ENCODE measurements around the gene ZNF414. TPM values are rescaled to one million over a fixed set of nuclear protein-coding genes. Genes with fewer than 3 reads are reported as not detected.
A peak's percentile ranks its signal among the peaks of the same experiment; 100 is the strongest.
"Not testable (repeated sequence)": the region's sequence is repeated elsewhere in the genome, so short reads cannot be mapped to it uniquely, and the experiment has no call there.

Gene ZNF414, protein sequence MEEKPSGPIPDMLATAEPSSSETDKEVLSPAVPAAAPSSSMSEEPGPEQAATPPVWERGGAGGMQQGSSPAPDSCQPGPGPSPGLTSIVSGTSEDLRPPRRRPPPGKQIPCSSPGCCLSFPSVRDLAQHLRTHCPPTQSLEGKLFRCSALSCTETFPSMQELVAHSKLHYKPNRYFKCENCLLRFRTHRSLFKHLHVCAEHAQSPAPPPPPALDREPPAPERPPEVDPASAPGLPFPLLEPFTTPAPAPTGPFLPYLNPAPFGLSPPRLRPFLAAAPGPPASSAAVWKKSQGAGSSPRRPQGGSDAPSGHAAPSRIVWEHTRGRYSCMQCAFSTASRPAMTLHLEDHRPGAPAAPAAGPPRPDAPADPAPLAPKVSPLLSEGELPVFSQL
- polyA plus RNA-seq (2013, experiment 1 of 2; ENCODE audit: insufficient read length) = 18.9 TPM
- polyA plus RNA-seq (2013, experiment 2 of 2; ENCODE audit: insufficient read length) = 18.6 TPM

DNA sequence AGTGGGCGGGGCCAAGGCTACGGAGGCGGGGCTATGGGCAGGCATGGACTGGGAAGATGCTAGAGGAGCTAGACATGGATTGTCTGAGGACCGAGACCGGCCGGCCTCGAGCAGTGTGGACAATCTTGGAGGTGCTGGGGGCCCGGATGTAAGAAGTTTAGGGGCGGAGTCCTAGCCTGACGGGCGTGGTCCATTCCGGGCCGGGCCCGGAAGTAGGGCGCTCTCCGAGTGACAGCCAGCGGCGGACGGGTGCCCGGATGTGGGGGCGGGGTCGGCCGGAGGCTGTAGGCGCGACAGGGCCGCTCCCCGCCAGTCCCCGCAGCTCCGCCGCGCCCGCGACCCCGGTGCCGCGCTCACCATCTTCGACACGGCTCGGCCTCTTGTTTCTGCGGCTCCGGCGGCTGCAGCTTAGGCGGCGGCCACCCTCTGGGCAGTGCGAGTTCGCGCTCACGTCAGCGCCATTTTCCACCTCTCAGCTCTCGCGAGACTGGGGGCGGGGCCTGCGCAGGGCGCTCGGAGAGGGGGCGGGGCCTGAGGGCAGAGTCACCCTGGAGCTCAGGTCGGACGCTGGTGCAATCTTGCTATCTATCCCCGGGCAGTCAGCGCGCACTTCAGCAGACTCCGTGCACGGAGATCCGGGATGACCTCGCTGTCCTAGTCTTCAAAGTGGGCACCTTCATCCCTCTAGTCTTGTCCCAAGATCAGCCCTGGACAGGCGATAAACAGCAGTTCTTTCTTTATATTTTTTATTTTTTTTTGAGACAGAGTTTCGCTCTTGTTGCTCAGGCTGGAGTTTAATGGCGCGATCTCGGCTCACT lies at the start of gene ZNF414:
TSS of gene ZNF414 (minus strand) at position 481 of the 818 bp plus-strand sequence. CDS start at position 360, 121 bp downstream.
- peak; percentile 97 for DNase-seq

DNA sequence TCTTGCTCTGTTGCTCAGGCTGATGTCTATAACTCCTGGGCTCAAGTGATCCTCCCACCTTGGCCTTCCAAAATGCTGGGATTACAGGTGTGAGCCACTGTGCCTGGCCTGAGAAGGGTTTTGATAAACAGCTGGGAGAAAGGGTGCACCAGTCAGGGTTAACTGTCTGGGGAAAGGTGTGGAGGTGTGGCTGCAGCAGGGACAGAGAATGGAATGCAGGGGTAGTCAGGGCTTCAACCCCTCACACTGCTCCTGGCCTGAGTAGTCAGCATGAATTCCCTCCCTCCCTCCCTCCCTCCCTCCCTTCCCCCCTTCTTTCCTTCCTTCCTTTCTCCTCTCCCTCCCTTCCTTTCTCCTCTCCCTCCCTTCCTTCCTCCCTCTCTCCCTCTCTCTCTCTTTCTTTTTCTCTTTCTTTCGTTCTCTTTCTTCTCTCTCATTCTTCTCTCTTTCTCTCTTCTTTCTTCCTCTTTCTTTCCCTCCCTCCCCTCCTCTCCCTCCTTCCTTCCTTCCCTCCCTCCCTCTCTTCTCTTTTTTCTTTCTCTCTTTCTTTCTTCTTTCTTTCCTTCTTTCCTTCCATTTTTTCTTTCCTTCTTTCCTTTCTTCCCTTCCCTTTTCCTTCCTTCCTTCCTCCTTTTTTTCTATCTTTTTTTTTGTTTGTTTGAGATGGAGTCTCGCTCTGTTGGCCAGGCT lies 47.3 kb upstream of the ZNF414 start:
- no peak for DNase-seq

DNA sequence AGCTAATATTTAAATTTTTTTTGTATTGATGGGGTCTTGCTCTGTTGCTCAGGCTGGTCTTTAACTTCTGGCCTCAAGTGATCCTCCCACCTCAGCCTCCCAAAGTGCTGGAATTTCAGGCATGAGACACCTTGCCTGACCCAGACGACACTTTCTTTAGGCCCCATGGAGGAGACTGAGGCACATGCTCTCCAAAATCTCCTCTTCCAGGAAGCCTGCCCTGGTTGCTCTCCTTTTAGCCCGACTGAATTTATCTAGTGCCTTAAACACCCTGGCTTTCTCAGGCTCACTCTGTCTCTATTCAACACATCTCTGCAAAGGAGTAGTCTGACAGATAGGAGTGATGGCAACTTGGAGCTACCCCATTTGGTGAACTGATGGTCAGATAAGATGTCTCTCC lies 44.4 kb upstream of the ZNF414 start:
- DNase-seq = no peak

DNA sequence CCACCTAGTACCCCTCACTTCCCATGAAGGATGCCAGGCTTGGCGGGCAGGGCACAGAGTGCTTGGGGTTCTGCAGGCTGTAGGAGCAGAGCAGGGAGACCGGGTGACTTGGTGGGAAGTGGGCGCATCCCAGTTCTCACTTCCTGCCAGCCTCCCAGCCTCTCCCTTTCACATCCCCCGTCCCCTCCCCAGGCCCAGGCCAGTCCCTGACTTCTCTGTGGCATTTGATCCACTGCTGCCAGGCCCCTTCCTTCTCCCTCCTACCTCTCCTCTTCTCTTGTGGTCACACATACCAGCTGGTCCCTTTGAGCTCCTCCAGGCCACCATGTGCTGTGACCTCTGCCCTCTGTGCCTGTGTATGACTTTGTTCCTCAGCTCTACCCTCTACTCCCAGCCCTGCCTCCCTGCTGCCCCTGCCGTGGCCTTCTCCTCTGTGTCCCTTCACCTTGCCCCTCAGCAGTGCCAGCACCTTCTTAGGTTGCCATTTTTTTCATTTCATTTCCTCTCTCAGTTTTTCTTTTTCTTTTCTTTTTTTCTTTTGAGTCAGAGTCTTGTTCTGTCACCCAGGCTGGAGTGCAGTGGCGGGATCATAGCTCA lies 43.8 kb upstream of the ZNF414 start:
- no peak for DNase-seq

DNA sequence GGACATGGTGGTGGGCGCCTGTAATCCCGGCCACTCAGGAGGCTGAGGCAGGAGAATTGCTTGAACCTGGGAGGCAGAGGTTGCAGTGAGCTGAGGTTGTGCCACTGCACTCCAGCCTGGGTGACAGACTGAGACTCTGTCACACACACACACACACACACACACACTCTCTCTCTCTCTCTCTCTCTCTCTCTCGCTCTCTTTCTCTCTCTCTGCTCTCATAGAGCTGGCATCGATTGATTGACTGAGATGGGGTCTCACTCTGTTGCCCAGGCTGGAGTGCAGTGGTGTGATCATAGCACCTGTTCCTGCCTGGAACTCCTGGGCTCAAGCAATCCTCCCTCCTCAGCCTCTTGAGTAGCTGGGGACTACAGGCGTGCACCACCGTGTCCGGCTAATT lies 39.8 kb upstream of the ZNF414 start:
- not testable (repeated sequence) for DNase-seq

DNA sequence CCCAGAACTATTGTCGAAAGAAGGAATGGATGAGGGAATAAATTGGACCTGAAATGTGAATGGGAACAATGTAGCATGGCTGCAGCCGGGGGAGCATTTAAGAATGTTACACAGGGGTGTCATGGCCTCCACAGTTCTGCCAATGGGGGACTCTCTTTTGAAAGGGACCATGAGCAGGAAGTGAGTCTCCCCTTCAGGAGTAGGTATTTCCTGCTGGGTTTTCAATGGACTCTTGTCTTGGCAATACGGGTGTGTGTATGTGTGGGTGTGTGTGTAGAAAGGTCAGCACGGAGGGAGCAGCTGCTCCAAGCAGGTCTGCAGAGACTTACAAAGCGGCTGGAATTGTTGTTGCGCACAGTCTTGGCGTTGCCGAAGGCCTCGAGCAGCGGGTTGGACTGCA lies 38.8 kb upstream of the ZNF414 start:
- DNase-seq = peak; percentile 36

DNA sequence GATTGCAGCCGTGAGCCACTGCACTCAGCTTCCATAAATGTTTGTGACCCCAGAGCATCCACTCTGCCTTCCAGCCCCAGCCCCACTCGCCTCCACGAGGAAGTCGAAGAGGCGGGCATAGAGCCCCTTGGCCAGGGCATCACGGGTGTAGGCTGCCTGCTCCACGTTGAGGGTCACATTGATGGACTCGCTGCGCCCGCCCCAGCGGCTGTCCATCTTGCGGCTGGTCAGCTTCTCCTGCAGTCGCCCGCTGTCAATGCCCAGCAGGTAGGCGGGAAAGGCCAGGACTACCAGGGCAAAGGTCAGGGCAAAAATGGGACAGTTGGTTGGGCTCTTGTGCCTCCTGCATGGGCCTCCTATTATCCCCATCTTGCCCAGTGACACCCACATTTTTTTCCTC lies 36.1 kb upstream of the ZNF414 start:
- no peak for DNase-seq

DNA sequence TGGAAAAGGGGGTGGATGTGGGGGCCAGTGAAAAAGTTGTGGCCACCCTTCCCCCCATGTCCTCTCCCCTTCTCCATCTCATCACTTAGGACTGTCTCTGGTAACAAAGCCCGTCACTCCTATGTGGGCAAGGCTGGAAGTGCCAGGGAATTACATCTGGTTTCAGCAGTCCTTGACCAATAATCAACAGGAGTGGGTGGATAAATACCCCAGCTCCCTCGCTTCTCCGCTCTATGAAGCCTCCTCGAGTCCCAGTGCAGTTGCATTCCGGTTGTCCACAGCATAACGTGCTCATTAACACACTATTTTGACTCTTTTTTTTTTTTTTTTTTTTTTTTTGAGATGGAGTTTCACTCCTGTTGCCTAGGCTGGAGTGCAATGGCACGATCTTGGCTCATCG lies 31.8 kb upstream of the ZNF414 start:
- DNase-seq = no peak

DNA sequence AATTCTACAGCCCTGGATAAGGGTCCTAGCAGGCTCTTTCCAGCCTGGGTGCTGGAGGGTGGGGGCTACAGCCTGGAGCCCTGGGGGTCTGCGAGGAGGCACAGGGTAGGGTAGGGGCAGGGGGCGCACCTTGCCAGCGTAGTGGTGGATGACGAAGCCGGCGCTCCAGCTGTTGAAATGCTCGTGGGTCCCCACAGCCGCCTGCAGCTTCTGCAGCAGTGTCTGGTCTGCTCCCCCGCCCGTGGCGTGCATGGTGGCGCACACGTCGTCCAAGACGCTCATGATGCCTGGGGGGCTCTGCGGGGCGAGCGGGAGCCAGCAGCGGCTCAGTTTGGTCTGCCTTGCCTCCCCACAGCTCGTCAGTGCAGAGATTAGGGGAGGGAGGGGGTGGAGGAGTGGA lies 30.2 kb upstream of the ZNF414 start:
- DNase-seq = no peak

DNA sequence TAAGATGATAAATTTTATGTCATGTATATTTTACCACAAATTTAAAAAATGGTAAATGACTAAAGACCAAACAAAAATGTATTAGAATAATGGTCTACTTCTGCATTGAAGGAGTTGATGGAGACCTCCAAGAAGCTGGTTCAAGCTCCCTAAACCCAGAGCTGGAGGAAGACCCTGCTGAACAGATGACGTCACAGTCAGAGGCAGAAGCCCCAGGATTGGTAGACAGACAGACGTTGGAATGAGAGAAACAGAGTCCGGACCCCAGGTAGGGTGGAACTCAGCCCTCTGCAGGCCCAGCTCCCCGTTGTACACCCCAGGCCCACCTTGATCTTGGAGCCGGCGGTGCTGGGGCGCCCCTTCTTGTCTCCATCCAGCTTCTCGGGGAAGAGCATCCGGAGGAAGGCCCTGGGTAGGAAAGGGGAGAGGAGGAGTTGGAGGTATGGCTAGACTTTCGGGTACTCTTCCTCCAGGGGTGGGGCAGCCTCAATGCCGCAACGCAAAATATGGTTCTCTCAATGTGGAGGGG lies 25.7 kb upstream of the ZNF414 start:
- no peak for DNase-seq

DNA sequence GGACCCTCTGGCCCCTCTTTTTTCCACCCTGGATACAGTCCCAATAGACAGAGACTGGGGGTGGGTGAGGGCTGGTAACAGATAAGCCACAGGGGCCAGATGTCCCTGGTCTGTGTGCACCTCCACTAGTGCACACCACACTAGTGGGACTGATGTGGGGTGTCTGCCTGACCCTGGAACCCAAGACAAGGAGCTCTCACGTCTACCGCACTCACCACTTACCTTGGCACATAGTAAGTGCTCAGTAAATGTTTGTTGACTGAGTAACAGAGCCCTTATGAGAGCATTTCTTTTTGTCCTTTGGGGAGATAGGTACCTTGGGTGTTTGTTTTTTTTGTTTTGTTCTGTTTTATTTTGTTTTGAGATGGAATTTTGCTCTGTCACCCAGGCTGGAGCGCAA lies 23.1 kb upstream of the ZNF414 start:
- DNase-seq = no peak

DNA sequence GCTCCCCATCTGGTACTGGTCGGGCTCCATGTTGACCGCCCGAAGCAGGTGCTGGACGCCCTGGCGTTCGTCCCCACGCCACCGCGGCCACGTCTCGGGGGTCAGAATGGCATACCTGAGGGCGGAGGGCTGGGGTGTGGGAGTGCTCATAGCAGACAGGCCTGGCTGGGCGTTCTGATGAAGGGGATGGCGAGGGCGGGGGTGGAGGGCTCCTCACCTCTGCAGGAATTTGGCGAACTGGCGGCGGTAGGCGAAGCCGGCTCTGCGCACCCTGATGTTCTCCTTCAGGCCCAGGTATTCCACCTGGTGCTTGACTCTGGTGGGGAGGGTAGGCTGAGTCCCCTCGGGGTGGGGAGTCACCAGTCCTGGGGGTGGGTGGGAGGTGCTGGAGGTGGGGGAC lies 22.3 kb upstream of the ZNF414 start:
- DNase-seq = no peak

DNA sequence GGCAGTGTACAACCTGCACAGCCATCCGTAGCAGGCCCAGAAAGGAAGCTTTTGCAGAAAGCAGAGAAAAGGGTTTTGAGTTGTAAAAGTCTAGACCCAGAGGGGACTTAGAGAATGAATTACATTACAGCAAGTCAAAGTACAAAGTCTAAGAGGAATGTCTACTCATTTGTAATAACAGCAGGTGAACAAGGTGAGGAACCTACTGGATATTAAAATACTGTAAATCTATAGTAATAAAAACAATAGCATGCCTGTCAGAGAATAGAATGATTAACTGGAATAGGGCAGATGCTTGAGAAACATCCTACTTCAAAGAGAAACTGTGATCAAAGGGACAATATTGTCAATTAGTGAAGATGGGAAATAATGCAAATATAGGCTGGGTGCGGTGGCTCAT lies 18.3 kb upstream of the ZNF414 start:
- no peak for DNase-seq

DNA sequence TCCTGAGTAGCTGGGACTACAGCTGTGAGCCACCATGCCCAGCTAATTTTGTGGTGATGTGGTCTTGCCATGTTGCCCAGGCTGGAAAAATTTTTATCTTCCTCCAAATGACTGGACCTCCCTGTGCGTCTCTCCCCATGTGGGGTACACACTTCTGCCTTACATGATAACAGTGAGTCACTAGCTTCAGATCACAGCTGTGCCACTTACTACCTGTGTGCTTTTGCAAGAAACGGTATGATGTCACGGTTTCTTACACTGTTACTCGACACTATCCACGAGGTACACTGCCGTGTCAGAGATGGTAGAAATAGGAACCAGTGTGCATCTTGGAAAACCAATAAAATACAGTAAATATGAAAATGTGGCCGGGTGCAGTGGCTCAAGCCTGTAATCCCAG lies 17.5 kb upstream of the ZNF414 start:
- no peak for DNase-seq

DNA sequence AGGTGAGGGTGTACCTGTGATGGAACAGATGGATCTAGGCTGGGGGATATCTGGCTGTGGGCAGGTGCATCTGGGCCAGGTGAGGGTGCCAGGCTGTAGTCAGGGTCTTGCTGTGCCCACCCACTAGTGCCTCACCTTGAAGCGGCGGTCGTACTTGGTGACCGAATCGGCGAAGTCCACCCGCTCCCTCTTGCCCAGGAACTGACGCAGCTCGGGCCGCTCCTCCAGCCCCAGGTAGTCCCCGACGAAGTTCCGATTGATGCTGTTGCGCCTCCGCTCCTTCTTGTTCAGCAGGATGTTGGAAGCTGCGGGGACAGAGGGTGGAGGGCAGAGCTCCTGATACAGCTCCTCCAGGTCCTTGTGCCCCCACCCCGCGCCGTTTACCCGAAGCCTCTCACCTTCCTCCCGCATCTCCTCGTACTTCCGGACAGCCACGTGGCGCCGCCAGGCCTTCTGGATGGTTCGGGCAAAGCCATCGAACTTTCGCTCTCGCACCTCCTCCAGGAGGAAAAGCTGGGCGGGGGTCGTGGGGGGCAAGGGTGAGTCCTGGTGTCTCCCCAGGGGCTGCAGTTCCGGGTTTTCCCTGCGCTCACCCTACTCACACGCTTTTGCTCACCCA lies 16.2 kb upstream of the ZNF414 start:
- no peak for DNase-seq

DNA sequence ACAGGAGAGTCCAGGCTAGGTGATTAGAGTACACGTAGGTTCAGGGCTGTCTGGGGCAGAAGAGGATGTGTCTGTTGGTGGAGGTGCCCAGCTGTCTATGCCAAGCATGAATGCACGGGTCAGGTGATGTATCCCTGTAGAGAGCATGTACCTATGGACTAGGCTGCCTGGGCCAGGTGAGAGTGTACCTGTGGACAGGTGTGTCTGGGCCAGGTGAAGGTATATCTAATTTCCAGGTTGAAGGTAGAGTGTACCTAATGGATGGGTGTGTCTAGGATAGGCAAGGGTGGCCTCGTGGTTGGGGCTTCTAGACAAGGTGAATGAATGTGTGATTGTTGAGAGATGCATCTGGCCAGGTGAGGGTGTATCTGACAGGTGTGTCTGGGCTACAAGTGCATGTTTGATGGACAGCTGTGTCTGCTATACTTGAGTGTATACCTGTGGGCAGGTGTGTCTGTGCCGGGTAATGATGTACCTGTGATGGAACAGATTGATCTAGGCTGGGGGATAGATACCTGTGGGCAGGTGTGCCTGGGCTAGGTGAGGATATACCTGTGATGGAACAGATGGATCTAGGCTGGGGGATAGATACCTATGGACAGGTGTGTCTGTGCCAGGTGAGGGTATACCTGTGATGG lies 15.5 kb upstream of the ZNF414 start:
- no peak for DNase-seq

DNA sequence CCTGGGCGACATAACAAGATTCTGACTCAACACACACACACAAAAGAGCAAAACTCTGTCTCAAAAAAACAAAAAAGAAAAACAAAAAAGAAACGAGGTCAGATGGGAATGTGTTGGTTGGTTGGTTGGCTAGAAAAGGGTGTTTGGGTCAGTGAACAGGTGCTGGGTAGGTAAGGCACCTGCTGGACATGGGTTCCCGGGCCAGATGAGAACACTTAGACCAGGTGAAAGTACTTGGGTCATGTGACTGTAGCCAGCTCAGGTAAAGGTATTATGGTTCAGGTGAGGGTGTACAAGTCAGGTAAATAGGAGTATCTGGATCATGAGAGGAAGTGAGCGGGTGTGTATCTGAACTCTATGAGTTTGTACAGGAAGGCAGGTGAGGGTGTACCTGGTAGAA lies 14.5 kb upstream of the ZNF414 start:
- no peak for DNase-seq

DNA sequence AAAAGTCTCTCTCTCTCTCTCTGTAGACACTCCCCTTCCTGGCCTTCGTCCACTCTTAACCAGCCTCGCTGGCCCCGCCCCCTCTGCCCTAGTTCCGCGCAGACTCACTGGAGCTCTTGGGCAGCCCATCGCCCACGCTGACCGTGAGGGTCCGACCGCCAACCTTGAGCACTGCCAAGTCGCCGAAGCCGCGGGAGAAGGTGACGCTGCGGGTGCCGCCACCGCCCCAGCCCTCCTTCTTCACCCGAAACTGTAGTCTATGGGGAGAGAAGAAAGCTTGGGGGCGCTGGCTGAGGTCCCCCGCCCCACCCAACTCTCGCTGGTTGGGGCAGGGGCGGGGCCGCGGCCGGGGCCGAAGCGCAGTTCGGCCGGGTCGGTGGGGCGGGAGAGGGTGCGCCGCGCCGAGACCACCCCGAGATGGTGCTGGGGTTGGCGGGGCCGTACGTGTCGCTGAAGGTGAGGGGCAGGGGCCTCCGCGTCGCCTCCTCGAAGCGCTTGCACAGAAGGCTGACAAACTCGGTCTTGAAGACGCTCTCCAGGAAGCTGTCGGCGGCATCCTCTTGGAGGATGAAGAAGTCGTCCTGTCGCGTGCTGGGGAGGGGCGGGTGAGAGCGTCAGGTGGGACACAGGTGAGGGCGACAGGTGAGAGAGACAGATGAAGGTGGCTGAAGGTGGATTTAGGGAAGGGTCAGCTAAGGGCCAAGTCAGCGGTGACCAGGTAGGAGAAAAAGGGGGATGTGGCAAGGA lies 12.6 kb upstream of the ZNF414 start:
- DNase-seq = peak; percentile 92

DNA sequence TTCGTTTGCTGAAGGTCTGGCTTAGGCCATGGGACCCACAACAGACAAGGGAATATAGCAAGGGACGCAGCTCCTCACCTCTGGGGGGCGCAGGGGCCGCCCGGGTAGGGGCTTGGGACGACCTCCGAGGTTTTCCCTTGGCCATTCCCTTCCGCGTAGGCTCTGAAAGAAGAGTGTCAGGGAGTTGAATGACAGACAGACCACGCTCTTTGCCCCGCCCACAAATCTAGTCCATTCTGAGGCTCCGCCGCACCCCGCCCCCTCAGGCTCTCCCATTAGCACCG lies 11.4 kb upstream of the ZNF414 start:
- DNase-seq = no peak

DNA sequence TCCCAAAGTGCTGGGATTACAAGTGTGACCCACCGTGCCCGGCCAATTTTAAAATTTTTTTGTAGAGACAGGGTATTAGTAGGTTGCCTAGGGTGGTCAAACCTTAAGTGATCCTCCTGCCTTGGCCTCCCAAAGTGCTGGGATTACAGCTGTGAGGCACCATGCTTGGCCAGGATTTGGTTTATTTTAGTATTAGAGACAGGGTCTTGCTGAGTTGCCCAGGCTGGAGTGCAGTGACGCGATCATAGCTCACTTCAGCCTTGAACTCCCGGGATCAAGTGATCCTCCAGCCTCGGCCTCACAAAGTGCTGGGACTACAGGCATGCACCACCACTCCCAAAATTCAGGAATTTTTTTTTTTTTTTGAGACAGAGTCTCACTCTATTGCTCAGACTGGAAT lies 5.4 kb upstream of the ZNF414 start:
- no peak for DNase-seq

DNA sequence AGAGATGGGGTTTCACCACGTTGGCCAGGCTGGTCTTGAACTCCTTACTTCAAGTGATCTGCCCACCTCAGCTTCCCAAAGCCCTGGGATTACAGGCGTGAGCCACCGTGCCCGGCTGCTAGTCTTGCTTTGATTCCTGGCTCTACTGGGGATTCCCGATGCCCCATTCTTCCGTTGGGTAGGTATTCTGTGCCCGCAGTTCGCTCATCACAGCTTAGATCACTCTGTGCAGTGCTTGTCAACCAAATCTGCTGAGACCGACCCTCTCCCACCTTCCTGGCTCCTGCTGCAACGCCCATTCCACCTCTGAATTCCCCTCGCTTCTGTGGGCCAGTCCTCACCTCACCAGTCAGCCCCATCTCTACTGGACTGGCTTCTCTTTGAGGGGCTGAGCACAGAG lies 4.6 kb upstream of the ZNF414 start:
- no peak for DNase-seq

Measured in fibroblast of skin of back (primary cell).